ENCODE results near the gene HOXA10.

Gene HOXA10

DNA sequence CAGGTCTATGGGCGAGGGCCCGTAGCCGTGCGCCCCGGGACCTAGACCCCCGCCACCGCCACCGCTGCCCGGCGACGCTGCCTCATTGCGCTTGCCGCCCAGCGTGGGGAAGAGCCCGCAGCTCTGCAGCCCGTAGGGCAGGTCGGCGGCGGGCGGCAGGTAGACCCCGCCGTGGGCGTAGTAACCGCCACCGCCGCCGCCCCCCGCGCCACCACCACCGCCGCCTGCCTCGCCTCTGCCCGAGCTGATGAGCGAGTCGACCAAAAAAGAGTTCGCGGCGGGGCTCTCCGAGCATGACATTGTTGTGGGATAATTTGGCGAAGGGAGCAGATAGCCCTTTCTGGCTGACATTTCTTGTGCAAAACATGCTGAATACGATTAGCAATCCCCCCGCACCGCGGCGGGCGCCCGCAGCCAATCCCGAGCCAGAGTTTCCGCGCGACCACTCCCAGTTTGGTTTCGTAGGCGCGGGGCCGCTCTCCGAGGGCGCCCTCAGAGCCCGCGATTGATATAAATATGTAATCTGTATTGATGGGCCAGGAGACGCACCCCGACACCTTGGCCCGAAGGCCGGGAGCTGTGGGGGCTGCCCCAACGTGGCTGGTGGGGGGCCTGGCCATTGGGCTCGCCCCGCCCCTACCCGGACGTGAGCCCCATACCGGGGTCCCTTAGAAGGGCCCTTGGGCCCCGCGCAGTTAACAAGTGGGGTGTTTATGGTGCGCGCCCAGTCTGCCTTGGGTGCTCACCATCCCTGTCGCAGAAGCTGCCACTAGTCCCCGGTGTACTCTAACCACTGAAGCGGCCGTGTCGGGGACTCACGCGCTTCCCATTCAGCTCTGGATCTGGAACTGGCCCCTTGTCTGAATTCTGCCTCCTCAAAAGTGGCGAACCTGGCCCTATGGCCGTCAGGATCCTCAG is at the start of gene HOXA10:
Gene HOXA10, minus strand, starts transcription at position 365 of the 918 bp plus-strand sequence. Its CDS starts 14 bp downstream, at position 351.
- DNase-seq = peak in 1 of 2 donors; percentile 8

DNA sequence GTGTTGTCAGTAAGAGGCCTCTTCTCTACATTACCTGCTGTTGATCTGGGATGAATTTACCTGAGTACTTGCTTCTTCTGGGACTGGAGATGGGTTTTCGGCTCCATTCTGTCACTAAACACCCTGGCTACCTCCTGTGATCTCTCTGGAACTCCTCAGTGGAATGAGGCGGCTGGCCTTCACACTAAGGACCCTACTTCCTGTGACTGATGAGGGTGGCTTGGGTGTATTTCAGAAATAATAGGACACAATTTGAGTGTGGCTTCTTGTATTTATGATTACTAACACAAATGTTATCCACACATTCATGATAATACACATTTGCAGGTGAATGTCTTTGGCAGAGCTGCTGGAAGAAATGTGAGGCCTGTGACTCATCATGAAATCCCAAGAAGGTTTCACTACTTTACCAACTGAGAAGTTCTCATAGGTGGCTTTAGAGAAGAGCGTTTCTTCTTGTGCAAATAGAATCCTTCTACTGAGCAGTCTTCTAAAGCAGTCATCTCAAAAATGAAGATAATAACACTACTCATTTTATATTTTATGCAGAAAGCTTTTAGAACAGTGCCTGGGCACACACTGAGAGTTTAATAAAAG is 47.2 kb upstream of the HOXA10 start:
- no peak for DNase-seq

DNA sequence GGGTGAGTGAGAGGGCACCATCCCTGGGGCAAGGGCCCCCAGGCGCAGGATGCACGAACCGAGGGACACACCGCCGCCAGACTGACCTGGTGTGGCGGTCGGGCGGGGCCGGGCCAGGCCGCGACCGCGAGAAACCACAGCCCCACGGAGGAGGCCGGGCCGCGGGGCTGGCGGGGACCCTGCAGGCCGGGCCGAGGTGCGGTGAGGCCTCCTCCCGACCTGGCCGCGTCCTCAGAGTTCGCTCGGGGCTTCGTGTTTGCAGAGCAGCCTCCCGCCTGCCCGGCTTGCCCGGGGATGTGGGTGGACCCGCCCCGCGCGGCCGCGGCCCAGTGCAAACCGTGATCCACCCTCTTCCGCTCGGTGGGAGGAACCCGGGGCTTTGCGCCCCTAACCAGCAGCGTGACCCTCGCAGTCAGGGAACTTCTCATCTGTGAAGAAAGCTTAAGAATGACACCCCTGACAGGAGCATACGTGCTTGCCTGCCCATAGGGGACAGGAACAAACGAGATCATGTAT is 46.4 kb upstream of the HOXA10 start:
- DNase-seq = no peak

DNA sequence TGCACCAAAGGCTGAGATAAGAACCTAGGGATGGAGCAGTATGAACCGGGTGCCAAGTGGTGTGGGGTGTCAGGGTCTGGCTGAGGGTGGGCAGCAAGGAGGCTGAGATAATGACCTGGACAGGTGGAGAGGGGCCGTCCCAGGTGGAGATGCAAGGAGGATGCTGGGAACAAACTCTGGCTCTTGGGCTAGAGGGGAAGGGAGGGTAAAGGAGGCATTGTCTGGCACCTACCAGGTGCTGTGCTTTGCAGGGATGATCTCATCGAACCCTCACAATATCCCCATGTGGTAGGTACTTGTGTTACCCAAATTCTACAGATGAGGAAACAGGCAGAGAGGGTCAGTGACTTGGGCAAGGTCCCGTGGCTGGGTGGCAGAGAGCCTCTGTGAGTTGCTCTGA is 45.7 kb upstream of the HOXA10 start:
- DNase-seq = no peak

DNA sequence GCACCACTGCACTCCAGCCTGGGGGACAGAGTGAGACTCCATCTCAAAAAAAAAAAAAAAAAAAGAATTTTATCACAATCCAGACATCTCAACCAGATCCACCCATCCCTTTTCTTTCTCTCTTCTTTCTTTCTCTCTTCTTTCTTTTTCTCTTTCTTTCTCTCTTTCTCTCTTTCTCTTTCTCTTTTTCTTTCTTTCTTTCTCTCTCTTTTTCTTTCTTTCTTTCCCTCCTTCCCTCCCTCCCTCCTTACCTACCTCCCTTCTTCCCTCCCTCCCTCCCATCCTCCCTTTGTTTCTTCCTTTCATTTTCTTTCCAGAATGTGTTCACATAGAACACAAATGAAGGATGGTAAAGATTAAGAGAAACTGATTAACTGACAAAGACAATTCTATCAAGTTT is 43.8 kb upstream of the HOXA10 start:
- DNase-seq = no peak

DNA sequence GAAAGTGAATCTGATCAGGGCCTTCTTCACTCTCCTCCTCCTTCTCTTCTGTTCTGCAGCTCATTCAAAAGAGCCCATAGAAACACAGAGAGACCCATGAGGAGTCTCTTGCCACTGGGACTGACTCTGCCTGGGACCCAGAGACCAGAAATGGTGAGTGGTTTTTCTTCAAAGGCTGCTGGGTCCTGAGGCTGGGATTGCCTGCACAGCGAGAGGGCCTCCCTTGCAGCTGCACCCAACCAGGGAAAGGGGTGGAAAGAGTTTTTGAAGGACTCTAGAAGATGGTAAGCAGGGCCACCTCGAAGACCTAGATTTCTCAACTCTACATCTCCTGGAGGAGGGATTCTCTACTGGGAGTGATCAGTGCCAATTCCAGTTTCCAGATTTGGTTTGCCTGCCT is 41.2 kb upstream of the HOXA10 start:
- DNase-seq = no peak

DNA sequence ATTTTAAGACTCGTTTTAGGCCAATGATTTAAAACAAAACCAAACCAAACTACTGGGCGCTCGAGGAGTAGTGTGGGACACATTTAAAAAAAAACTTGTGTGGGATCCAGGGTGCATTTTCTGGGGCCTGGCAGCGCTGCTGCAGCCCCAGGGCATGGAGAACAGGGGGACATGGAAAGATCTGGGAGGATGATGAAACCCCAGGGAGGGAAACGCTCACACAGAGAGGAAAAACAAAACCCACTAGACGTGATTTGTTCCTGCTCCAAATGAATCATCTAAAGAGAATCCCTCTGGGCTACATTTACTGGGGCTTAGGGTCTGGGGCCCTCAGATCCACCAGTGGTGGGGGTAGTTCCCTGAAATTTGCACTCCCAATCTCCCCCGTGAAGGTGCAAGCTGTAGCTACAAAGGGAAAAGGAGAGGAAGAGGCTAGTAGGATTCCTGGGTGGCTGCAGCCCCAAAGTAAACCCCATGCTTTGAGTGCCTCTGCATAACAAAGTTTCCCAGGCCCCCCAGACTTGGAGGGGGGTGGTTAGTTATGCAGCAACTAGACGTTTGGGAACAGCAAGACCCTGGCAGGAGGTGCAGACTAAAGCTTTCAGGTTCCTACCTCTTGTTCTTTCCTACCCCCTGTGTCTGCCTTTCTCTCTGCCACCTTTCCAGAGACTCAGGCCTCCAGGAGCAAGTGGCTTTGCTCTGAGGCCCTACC is 40.3 kb upstream of the HOXA10 start:
- no peak for DNase-seq

DNA sequence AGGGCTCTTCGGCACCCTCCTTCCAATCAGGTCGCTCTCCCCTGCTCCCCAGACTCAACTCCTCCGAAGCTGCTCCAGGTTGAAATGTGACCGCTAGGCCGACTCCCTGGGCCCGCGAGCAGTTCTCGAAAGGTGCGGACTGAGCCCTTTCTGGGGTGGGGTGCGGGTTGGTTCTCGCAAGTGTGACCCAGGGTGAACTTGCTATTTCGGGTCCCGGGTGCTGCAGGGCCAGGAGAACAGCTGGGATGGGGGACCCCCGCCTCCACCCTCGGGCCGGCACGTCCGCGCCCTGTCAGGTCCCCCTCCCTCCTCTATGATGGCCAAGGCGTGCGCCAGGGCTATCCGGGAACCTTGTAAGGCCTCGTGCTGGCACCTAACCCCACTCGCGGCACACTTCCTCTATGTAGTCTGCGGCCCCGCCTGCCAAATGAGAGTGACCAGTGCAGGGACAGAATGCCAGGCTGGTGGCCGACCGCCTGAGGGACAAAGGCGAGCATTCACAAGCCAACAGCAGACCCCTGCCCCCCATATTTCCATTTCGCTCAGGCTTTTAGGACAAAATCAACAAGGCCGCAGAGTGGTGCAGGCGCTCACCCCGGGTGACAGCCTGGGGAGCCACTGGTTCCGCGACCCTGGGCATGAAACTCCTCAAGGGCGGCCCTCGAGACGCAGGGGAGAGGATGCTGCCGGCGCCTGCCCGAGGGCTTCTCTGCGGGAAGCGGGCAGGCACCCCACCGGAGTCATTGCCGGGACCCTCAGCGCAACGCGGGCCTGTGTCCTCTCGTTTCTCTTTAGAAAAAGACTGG is 39.5 kb upstream of the HOXA10 start:
- DNase-seq = no peak

DNA sequence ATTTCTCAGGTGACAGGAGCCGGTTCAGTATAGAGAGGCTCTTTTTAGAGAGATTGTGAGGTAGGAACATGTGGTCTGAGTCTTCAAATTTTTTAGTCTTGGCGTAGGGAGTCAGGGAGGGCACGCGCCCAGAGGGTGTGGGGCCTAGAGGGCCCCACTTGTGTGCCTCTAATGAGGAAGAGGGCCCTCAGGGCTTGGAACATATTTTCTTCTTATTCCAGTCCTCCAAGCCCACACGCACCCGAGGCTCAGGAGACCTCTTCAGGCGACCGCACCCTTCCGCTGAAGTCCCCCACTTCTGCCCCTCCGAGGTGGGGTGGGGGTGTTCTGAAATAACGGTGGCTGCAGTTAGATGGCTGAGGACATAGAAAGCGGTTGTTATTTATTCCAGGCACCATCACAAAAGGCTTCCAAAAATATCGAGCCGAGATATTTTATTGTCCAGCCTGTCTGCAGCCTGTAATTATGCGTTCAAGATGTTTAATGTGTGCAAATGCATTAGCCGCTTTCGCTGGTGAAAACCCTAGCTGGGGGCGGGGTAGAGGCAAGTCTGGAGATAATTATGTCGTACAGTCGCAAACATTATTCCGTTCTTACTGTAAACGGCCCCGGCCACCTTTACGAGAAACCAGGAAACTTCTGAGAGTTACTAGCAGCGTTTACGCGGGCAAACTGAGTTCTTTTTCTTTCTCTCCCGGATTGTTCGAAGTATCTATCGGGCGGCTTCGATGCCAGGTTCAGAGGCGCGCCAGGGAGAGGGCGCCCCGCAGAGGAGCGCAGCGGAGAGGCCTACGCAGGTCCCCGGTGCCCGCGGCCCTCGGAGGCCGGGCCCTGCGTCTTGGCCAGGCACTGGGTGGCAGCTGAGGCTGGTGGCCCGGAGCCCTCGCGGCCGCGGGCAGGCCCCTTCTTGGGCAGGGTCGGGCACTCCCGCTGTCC is 38.6 kb upstream of the HOXA10 start:
- no peak for DNase-seq

DNA sequence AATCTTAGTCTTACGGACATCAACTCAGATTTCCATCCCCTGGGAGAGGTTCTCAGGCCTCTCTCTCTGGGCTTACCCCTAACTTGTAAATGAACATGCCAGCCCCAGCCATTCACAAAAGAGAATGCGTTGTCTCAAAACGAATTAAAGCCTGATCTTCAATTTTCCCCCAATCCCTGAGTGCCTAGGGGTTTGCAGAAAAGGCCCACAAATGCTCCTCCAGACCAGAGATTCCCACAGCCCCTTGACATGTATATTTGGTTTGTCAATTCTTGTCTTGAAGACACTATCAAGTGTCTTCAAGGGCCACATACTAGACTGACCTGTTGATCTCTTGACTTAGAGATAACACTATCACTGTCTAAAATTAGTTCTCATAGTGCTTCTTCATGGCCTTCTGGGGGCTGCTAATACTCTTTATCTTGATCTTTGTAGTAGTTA is 37.7 kb upstream of the HOXA10 start:
- no peak for DNase-seq

DNA sequence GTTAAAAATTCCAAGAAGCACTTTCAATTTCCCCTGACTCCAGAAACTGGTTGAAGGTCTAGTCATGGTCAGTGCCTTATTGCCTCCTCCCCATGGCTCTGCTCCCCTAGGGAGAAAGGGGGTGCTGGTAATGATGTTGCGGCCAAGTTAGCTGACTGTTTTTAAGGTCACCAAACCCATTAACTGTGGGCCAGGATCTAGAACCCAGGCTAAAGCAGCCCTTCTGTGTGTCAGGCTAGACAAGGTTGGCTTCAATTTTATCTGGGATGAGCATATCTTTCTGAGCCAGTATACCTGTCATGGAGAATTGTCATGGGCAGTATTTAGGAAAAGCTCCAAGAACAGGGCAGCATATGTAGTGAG is 36.9 kb upstream of the HOXA10 start:
- DNase-seq = no peak

DNA sequence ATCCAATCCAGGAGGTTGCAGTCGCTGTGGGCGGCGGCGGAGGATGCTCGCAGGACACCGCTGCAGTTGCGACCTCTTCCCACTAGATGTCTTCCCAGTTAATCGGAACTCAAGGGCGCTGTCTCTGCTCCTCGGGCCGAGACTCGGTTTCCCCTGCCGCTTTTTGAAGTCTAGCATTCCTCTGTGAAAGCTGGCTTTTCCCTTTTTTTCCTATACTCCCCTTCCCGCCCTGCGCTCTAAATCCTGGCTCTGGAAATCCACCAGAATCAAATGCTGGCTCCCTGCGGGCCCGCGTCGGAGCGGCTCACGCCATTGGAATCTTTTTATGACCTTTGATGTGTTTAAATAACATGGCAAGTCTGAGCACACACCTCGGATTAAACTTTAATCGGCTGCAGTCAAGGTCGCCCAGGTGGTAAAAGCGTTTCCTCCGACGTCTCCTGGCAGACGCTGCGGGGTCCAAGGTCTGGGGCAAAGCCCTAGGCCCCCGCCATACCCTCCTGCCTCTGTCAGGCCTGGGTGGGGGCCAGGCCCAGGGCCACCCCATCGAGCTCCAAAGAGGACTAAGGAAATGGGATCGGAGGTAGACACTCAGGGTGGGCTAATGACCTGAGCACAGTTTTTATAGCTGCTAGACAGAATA is 36.4 kb upstream of the HOXA10 start:
- DNase-seq = no peak

DNA sequence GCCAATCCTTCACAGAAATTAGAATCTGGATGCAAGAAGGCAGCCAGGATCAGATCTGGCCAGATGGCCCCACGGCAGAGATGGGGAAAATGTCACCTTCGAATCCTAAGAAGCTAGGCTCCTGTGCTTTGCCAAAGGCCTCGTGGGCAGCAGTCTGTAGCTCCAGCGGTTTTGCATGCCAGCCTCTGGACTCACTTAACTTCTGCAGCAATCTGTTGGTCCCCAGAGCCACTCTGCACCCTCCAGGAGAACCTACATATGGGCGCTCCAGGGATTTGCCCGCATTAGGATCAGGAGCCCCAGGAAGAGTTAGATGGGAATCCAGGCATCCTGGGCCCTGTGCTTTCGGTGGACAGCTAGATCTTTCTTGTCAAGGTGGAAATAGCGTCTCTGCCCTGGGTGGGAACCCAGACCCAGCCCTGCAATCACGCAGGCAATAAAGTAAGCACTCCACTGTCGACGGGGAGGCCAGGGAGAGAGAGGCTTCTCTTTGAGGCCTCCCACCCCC is 35.9 kb upstream of the HOXA10 start:
- no peak for DNase-seq

DNA sequence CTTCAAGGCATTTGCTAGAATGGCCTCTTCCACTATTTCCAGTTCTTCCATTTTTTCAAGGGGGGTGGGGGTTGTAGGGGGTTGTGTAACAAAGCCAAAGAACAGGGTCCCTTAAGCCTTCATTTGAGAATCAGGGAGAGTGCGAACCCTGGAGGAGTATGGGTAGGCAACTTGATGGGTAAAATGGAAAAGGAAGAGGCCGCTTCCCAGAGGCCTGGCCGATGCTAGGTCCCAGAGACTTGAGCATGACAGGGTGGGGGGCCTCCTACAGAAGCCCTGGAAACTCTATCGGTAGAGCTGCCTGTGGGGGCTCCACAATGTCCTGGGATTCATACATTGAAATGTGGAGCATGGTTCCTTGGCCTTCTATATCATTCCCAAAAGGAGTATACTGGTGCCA is 34.9 kb upstream of the HOXA10 start:
- no peak for DNase-seq

DNA sequence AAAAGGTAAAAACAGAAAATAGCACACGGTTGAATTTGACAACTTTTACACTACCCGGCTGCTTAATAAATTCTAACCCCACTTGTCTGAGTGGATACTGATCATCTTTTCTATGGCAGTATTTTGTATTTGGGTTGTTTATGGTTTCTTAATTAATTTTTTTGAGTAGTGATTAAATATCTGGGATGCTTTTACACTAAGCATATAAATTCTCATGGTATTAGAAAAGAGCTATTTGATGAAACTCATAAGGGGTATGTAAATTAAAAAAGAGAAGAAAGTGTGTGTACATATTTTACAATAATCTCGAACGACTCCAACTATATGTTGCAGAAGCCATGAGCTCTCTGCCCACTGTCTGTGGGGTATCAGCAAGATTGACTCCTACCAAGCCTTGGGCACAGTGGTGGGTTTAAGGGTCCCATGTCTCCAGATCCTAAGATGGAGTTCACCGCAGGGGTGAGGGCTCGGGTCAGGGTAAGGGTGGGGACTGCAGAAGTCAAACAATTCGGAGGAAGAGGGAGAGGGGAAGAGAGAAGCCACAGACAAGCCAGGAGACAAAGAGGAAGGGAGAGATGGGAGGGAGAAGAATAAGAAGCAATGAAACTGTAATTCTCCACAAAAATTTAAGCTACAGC is 33.3 kb upstream of the HOXA10 start:
- DNase-seq = no peak

DNA sequence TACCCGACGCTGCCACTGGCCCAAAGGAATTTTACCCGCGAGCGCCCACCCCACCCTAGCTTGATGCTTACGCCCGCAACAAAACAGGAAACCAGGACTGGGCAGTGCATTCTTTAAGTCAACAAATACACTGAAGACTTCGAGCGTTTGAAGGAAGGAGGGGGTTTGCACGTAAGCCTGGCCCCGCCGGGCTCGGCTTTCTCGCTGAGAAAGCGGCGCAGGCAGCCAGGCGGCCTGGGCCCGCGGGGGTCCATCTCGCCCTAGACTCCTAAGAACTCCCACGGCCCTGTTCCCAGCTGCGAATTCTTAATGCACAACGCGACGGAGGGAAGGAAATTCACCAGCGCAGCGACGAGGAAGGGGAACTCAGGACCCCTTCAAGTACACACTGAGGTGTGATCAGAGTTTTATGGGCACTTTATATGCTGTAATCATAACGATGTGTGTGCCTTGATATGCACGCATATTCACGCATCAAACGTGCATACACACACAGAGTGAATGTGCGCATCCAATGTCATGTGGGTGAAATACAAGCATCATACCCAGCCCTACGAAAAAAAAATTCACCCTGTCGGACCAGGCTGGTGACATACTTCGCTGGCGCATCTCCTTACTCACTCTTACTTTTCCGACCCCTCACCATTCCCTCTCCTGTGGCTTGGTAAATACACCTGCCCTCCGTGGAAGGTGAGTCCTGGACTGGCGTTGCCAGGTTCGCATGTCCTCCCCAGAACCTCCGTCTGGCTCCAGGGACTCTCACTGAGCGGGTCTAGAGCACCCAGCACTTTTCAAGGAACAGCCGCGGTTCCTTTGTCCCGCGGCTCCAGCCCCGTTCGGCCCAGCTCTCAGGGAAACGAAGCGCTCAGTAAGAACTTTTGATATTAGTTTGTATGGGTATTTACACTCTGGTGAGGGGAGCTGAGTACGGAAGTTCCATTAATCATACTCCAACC is 31.5 kb upstream of the HOXA10 start:
- no peak for DNase-seq

DNA sequence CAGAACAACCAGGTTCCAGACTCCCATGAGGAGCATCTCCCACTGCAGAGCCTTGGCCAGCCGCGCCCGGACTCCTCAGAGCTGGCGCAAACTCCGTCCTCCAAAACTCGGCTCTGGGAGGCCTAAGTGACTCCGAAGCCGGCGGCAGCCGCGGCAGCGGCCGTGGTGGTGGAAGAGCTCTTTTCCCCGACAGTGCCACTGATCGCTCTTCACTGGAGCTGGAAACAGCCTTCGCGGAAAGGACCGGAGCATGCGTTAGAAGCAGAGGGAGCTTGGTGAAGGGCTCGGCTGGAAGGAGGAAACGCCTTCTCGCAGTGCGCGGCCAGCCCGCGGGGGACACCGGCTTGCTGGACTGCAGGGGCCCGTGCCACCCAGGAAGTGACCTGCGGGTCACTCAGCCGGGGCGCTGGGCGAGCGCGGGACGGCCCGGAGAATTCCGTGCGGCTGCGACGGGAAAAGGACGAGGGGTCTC is 30.8 kb upstream of the HOXA10 start:
- no peak for DNase-seq

DNA sequence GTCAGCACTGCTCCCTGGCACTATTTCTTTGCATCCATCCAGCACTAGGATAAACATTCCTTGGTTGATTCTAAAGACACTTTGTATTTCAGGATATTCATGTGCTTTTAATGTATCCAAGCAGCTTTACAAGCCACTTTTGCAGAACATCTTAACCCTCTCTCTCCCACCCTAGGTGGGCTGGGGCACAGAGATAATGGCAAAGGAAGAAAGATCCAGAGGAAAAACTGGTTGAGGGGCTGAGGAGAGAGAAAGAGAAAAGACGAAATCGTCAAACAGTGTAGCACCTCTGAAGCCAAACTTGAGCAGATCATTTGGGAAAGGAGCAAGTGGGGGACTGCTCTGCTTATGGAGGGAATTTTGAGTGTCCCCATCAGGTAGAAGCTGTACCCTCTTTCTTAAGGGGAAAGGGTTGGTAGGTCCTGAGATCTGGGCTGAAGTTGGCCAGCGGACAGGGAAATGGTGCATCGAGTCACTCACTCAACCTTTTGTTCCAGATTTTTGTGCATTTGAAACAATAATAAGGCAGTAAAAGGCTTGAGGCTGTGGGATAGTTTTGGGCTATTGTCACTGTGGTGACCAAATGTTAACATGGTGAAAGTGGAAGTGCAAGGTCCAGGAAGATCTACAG is 30.0 kb upstream of the HOXA10 start:
- no peak for DNase-seq

Data from CD4-positive, alpha-beta T cell treated with Interleukin-4 for 1 hour (primary cell).